Stimulated activated CD4-positive, alpha-beta T cell treated with anti-CD3 and anti-CD28 coated beads, Interleukin-15, amount 100 ng/mL, for 24 hours (primary cell): ENCODE measurements around the gene ERO1A.

Experiments
- DNase-seq: peaks from one replicate; pipeline ENCODE4 v3.0.0-alpha.2; 2020

ERO1A gene

GRCh38 chr14:52599974-52600373, 95.4 kb downstream of the ERO1A start:
- no peak for DNase-seq

GRCh38 chr14:52598568-52598967, 96.8 kb downstream of the ERO1A start:
- DNase-seq: no peak

- no peak for DNase-seq
Measured at GRCh38 chr14:52596861-52597260, 98.5 kb downstream of the ERO1A start.

GRCh38 chr14:52596320-52596719, 99.0 kb downstream of the ERO1A start:
- no peak for DNase-seq

- no peak for DNase-seq
Measured at GRCh38 chr14:52590318-52590717, 105.0 kb downstream of the ERO1A start.
